ENCODE data around the gene VGF.

The VGF gene

GRCh38 chr7:101165958-101166647 is 734 bp upstream of the VGF start:
- no peak for DNase-seq

- DNase-seq: peak in 3 of 4 experiments; percentile 57 to 80 (median 66)
Observed at GRCh38 chr7:101164071-101164840, 1.1 kb downstream of the VGF start.

- no peak for DNase-seq
Observed at GRCh38 chr7:101163279-101164070, 1.9 kb downstream of the VGF start.

- DNase-seq: peak in 3 of 4 experiments; percentile 34 to 65 (median 57)
Observed at GRCh38 chr7:101162551-101163278, 2.7 kb downstream of the VGF start.

GRCh38 chr7:101161692-101162471 is 3.5 kb downstream of the VGF start:
- no peak for DNase-seq

GRCh38 chr7:101160910-101161309 is 4.5 kb downstream of the VGF start:
- no peak for DNase-seq

- DNase-seq: no peak
Observed at GRCh38 chr7:101159696-101160674, 5.4 kb downstream of the VGF start.

GRCh38 chr7:101156866-101157589 is 8.3 kb downstream of the VGF start:
- DNase-seq: no peak

- no peak for DNase-seq
Observed at GRCh38 chr7:101156277-101156676, 9.1 kb downstream of the VGF start.

- DNase-seq: peak in 1 of 4 experiments; percentile 45
Observed at GRCh38 chr7:101155303-101155702, 10.1 kb downstream of the VGF start.

GRCh38 chr7:101154693-101155102 is 10.7 kb downstream of the VGF start:
- DNase-seq: no peak

- DNase-seq: peak; percentile 87 to 96 (median 94)
Observed at GRCh38 chr7:101153969-101154692, 11.2 kb downstream of the VGF start, which contains the start of gene AP1S1. Gene AP1S1, plus strand, starts transcription at chr7:101154476. Its CDS starts 39 bp downstream, at chr7:101154515.

- DNase-seq: no peak
Observed at GRCh38 chr7:101151908-101152651, 13.3 kb downstream of the VGF start.

GRCh38 chr7:101140746-101141382 is 24.5 kb downstream of the VGF start:
- no peak for DNase-seq

- DNase-seq: no peak
Observed at GRCh38 chr7:101140339-101140699, 25.1 kb downstream of the VGF start.

GRCh38 chr7:101138213-101138870 is 27.0 kb downstream of the VGF start:
- DNase-seq: peak; percentile 89 to 95 (median 93)

- DNase-seq: peak in 1 of 4 experiments; percentile 44
Observed at GRCh38 chr7:101137651-101138212, 27.6 kb downstream of the VGF start.
